T-helper 1 cell (primary cell): ENCODE data around the gene CD55.

Source experiments
- DNase-seq, 5 donors: peaks; one replicate each; pipeline ENCODE4 v3.0.0-alpha.2; 2012 to 2020
- total RNA-seq, 4 donors: gene quantifications; one replicate each; lab custom pipeline; 2026; lab: John Stamatoyannopoulos, UW

CD55 gene, protein sequence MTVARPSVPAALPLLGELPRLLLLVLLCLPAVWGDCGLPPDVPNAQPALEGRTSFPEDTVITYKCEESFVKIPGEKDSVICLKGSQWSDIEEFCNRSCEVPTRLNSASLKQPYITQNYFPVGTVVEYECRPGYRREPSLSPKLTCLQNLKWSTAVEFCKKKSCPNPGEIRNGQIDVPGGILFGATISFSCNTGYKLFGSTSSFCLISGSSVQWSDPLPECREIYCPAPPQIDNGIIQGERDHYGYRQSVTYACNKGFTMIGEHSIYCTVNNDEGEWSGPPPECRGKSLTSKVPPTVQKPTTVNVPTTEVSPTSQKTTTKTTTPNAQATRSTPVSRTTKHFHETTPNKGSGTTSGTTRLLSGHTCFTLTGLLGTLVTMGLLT
- 133 to 230 (median 170) reads per million in 4 donors for total RNA-seq

GRCh38 chr1:207321079-207321789 lies at the start of gene CD55:
TSS of gene CD55 (plus strand) at chr1:207321678. CDS start at chr1:207321766, 88 bp downstream.
- DNase-seq: peak; percentile 98 to 100 (median 99)

GRCh38 chr1:207274882-207275281 lies 46.6 kb upstream of the CD55 start:
- no peak for DNase-seq

GRCh38 chr1:207276465-207276864 lies 45.0 kb upstream of the CD55 start:
- no peak for DNase-seq

GRCh38 chr1:207277241-207277640 lies 44.2 kb upstream of the CD55 start:
- DNase-seq: no peak

DNA sequence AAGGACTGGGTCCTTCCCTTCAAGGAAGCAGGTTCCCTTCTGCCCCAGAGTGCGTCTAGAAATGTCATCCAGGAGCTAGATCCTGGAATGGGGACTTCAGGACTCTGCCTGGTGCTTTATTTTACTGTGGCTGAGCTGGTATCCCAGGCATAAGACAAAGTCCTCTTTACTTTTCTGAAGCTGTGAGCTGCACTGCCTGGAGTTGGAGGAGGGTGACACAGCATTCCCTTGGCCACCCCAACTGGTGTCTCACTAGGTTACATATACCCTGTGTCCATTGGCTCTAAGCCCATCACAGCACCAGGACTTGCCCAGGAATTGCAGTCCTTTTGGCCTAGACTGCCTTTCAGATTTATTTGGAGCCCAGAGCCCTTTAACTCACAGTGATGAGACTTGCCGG lies 41.8 kb upstream of the CD55 start:
- DNase-seq: no peak

- DNase-seq: no peak
Measured at GRCh38 chr1:207280706-207281105, 40.8 kb upstream of the CD55 start.

- DNase-seq: no peak
Measured at GRCh38 chr1:207282058-207282457, 39.4 kb upstream of the CD55 start.

DNA sequence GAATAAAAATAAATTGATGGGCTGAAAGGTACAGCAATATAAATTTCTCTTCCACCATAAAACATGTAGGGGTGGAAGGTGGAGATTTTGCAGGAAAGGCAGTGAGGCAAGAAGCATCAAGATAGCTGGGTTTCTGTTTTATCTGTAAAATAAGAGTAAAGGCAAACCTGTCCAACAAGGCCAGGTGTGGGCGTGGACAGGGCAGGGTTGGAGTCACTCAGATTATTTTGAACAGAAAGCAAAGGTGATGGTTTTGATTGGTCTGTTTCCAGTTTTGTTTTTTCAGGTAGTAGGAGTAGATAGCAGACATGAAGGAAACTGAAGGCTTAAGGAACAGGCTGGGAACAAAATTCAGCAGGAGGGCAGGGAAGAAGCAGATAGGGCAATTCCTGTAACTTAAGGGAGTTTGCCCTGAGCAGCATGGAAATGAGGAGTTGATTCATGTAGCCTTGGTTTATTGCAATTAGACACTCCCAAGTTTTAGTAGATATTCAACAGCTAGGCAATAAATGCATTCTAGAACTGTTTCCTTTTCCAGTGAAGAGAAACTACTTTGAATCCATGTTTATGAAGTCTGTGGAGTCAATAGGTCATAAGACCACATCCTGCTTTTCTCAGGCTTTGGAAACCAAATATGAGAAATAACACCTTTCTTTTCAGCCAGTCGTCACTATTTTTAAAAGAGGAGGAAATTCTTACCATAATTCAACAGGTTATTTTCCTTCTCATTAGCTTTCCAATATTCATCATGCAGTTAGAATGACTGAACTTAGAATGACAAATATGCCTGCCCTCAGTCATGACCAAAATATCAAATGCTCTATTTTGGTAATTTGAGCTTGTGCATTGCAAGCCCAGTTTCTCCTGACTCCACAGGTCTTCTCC lies 38.7 kb upstream of the CD55 start:
- no peak for DNase-seq

DNA sequence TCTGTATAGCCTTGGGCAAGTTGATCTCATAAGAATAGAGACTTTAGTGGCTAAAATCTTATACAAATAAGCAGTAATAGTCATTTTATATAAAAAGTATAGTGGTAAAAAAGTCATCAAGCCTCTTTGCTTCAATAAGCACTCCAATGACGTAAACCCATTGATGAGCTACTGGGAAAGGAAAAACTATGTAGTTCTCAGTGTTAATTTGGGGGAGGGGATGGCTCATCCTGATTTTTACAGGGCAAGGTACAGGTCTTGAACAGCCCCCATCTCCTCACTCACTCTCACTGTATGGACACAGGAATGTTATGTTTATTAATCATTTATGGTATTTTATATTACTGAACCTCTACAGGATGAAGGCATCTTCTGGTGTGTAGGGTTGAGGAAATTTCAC lies 38.1 kb upstream of the CD55 start:
- no peak for DNase-seq

DNA sequence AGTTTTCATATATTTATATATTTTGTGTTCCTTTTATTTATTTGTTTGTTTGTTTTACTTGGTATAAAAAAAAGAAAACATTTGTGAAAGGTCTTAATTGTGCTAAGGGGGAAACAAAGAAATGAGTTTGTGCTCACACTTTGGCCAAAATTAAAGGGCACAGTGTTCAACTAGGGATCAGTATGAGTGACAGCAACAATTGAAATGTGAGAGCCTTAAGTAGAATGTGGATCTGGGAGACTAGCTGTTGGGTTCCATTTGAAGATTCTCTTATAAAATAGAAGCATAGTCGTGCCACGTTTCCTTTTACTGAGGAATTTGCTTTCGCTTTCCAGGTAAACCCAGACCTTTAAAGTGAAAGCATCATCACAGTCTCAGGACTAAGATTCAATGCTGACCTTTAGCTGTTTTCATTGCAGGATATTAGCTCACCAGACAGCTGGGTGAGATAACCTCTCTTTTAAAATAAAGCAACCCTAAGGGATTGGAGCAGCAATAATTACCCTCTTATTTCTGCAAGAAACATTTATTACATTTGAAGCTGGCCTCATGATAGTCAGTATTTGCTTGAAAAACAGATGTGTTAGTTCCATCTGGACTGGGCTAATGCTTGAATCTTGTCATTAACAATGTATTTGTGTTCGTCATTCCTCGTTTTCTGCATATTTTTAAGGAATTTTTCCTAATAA lies 37.1 kb upstream of the CD55 start:
- no peak for DNase-seq

DNA sequence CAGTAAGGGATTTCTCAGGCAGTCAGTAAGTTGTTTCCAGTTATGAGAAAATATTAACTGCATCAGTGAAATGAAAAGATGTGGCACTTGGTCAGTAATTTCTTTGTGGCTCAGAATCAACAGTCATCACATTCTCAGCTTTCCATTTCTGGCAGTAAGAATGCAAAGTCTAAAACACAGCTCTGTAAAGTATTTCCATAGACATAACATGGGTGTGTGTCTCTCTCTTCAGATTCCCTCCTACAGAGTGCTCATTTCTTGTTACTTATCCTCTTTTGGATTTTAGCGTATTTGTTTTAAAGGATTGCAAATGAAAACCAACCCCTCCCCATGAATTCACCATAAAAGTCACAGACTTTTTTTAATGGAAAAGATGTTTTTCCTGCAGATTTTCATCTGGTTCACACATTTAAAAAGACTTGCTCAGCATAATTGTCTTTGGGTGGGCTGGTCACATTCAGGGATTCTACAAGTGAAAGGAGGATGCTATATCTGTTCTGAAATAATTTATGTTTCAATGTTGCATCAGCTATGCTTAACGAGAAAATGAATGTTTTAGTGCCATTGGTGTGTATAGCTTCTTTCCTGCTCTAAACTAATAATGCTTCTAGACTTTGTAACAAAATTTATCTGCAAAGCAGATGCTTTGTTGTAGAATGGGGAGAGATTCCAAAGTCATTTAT lies 34.6 kb upstream of the CD55 start:
- no peak for DNase-seq

- no peak for DNase-seq
Measured at GRCh38 chr1:207288315-207288714, 33.2 kb upstream of the CD55 start.

- no peak for DNase-seq
Measured at GRCh38 chr1:207289756-207290155, 31.7 kb upstream of the CD55 start.

DNA sequence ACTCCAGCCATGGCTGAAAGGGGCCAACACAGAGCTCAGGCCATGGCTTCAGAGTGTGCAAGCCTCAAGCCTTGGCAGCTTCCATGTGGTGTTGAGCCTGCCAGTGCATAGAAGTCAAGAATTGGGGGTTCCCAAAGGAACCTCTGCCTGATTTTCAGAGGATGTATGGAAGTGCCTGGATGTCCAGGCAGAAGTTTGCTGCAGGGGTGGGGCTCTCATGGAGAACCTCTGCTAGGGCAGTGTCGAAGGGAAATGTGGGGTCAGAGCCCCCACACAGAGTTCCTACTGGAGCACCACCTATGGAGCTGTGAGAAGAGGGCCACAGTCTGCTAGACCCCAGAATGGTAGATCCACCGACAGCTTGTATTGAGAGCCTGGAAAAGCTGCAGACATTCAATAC lies 29.8 kb upstream of the CD55 start:
- DNase-seq: no peak

GRCh38 chr1:207298186-207298585 lies 23.3 kb upstream of the CD55 start:
- DNase-seq: no peak

DNA sequence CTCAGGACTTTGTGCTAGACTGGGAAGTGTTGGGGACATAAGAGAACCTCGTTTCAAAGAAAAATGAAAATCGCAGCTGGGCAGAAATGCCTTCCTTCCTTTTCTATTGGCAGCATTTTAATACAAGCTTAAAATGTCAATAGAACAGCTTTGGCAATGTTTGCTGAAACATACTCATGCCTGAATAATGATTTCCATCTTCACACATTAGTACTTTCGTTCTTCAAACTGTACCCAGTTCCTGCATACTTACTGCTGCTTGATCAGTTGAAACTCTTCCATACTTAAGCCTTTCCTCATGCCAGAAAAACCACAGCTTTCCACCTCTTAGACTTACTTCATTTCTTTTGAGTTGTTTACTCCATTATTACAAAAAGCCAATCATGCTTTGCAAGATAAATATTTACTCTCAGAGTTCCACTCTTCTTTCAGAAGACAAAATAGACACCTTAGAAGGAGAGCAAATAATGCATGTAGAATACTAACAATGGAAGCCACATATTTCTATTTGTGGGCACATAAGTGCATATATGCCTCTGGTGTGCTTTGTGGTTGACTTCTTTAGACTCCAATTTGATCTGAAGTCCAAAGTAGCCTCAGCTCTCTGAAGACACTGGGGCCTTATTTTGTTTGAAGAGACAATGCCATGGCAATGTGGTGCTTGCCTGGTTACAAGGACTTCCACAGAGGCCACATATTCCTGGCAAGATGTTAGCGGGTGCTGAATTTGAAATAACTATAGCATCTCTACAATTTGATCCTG lies 22.7 kb upstream of the CD55 start:
- DNase-seq: no peak

DNA sequence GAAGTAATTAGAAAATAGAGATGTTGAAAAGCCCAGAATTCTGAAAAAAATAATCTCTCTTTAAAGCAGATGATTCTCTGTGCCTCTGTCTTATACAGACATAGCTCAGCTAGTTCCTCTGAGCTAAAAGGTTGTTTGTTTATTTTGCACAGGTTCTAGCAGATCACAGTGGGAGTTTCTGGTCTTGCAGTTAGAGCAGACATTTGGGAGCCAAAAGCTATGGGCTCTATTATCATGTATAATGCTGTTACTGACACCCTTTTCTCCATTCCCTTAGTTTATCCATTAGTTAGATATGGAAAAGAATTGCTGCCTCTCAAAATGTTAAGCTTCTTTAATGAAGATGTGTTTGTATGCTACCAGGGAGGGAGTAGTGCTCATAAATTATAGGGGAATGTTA lies 20.5 kb upstream of the CD55 start:
- no peak for DNase-seq

DNA sequence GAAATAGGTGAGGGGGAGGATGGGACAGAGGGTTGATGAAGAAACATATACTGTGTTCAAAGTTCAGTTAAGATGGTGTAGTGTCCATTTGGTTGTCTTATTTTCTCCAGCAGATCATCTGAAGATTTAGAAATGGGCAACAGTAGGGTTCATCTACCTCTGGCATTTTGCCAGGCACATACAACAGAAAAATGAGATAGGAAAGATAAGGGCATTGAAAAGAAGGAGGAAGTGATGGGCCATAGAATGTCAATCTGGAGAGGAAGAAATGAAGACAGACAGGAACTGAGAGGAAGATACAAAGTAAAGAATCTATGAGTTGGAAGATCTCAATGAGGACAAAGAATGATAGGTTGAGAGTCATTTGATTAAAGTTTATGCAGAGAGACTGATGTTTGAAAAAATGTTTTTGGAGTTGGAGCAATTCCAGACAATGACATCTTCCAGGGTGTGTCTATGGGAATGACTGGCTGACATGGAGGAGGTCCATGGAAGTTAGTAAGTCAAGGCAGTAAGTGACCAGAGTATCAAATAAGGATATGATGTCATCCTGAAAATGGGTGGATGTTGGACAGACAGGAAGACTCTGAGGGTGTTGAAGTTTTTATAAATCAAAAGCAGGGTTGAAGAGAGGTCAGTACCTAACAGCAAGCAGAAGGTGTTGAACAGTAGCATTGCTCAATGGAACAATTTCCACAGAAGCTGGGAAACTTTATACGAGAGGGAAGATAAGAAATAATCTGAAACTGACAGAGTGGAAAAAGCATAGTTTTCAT lies 18.7 kb upstream of the CD55 start:
- no peak for DNase-seq

GRCh38 chr1:207304710-207305488 lies 16.6 kb upstream of the CD55 start:
- no peak for DNase-seq

DNA sequence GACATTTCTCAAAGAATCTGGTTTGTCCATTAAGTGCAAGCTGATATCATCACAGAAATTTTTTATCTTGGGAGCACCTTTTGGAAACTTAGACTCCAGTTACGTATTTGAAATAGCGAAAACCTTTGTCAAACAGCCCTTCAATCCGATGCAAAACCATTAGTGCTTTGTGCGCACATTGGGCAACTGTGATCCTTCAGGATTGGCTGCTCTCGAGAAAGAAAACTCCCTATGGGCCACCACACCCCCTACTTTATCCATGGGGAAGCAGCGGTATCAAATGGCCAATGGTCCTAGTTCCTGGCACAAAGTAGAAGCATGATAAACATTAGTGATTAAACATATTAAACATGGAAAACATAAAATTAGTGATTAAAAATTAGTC lies 16.0 kb upstream of the CD55 start:
- DNase-seq: no peak
